GM06990 (cell line): ENCODE results near the gene HNF4A.

ENCODE experiments used
- DNase-seq: peaks from one replicate; pipeline ENCODE4 v3.0.0-alpha.2; 2011; ENCODE audit not compliant: insufficient read length; ENCODE audit errors: extremely low read depth
- H3K27me3 ChIP-seq: replicated peaks from 2 replicates; pipeline ENCODE4 v1.6.0; 2011; ENCODE audit warnings: low read length; ENCODE audit not compliant: control insufficient read depth, insufficient read depth
- H3K36me3 ChIP-seq: 2 replicates; pipeline ENCODE4 v1.5.1; 2011; ENCODE audit warnings: low read length; ENCODE audit not compliant: control insufficient read depth, insufficient read depth
- H3K4me3 ChIP-seq: replicated peaks from 2 replicates; pipeline ENCODE4 v1.5.1; 2011; ENCODE audit warnings: low read depth, mild to moderate bottlenecking, control low read depth, low read length
- TF ChIP-seq, protein P1 (sequence below): IDR thresholded peaks from 2 replicates; pipeline ENCODE4 v1.5.1; 2011; ENCODE audit warnings: low read length, control low read depth, mild to moderate bottlenecking, inconsistent platforms; ENCODE audit not compliant: insufficient read depth, poor library complexity, severe bottlenecking

Gene HNF4A

DNA sequence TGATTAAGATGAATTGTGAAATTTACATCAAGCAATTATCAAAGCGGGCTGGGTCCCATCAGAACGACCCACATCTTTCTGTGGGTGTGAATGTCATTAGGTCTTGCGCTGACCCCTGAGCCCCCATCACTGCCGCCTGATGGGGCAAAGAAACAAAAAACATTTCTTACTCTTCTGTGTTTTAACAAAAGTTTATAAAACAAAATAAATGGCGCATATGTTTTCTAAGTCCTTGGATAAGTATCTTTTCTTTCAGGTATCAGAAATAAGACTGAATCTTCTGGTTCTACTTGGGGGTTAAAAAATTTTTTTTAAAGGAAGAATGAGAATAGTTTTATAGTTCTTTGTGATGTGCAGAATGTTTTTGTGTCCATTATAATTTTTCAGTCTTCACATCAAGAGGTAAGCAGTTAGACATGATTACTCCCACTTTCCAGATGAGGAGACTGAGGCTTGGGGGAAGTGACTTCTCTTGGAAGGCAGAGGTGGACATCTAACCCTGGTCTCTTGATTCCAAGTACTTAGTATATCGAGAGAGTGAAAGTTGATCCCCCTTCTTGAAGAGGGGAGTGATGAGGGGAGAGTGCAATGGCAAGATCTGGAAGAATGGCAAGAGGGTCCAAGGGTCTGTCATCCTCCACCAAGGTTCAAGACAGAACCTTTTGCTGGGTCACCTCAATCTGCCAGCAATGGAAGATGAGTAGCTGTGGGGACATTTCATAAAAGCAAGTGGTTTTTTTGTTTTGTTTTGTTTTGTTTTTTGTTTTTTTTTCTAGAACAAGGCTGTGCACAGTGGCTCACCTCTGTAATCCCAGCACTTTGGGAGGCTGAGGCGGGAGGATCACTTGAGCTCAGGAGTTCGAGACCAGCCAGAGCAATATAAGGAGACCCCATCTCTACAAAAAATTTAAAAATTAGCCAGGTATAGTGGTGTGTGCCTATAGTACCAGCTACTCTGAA lies 77.4 kb downstream of the HNF4A start:
- Histone ChIP-seq H3K36me3 (no peaks in the 10 kb centered on the region), H3K27me3 (peaks cover 2% of the 10 kb centered on the region), H3K4me3 (no peak overlapping the region)
- TF ChIP-seq, protein P1, sequence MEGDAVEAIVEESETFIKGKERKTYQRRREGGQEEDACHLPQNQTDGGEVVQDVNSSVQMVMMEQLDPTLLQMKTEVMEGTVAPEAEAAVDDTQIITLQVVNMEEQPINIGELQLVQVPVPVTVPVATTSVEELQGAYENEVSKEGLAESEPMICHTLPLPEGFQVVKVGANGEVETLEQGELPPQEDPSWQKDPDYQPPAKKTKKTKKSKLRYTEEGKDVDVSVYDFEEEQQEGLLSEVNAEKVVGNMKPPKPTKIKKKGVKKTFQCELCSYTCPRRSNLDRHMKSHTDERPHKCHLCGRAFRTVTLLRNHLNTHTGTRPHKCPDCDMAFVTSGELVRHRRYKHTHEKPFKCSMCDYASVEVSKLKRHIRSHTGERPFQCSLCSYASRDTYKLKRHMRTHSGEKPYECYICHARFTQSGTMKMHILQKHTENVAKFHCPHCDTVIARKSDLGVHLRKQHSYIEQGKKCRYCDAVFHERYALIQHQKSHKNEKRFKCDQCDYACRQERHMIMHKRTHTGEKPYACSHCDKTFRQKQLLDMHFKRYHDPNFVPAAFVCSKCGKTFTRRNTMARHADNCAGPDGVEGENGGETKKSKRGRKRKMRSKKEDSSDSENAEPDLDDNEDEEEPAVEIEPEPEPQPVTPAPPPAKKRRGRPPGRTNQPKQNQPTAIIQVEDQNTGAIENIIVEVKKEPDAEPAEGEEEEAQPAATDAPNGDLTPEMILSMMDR: no peak
- no peak for DNase-seq

DNA sequence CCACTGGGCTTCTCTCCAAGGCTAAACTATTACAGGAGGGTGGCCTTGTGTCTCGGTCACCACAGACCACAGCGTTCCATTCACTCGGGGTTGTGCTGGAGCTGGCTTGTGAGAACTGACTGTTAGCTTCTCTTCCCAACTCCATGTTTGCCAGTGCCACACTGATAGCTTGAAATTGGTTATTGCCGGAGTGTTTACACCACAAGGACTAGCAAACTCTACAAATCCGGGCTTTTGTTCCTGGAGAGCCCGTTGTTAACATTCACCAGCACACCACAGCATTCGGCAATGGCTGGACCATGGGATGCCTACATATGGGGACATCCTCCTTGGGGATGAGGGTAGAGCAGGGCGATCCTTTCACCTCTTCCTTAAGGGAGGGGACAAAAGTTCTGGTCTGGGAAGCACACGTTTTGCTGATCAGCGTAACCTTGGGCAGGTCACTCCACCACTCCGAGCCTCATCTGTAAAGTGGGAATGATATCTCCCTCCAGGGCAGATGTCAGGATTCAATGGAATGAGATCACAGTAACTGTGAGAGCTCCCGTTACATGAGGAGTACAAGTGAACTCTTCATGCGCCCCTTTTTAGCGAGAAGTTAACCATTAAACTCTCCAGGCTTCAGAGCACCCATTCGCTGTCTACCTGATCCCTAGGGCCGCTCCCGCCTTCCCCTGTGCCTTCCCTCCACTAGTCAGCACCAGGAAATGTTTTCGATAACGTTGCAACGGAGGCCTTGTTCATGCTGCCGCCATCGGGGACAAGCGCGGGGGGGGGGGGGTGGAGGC lies 78.4 kb downstream of the HNF4A start:
- H3K4me3 ChIP-seq: no peak overlapping the region
- H3K36me3 ChIP-seq: no peaks in the 10 kb centered on the region
- no peak for DNase-seq
- peaks cover 2% of the 10 kb centered on the region for H3K27me3 ChIP-seq
- TF ChIP-seq, protein P1: no peak

DNA sequence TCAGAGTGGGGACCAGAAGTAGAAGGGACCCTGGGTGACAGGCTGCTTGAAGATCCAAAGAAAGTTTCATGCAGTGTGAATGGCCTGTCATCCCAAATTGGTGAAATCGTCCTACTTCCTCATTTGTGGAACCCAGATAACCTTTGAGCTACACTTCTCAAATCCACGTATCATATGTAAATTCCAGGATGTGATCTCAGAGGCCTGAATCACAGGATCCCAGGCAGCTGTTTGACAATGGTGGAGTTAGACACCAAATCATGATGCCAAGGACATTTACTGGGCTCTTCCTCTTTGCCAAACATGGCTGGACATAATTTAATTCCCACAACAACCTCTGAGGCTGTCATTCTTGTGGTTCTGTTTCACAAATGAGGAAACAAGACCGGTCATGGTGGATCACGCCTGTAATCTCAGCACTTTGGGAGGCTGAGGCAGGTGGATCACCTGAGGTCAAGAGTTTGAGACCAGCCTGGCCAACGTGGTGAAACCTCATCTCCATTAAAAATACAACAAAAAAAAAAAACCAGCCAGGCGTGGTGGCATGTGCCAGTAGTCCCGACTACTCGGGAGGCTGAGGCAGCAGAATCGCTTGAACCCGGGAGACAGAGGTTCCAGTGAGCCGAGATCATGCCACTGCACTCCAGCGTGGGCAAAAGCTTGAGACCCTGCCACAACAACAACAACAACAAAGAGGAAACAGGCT lies 80.3 kb downstream of the HNF4A start:
- Histone ChIP-seq H3K4me3 (no peak overlapping the region), H3K36me3 (no peaks in the 10 kb centered on the region), H3K27me3 (peaks cover 2% of the 10 kb centered on the region)
- TF ChIP-seq, protein P1: no peak
- no peak for DNase-seq

DNA sequence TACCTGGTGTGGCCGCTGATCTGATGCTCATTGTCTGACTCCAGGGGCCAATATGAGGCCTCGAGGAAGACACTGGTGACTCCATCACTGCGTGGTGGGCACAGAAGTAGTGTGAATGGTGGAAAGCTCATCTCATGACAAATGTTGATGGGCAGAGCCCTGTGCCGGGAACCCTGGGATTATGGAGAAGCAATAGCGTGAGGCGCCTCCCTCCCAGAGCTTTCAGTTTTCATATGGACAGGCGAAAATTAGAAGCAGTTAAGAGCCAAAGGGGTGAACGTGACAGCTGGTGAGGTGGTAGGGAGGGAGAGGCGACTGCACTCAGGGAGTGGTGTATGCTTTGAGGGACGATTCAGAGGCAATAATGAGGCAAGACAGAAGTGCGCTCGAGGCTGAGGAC lies 80.9 kb downstream of the HNF4A start:
- H3K36me3 ChIP-seq: no peaks in the 10 kb centered on the region
- DNase-seq: no peak
- TF ChIP-seq, protein P1: no peak
- H3K4me3 ChIP-seq: no peak overlapping the region
- H3K27me3 ChIP-seq: peaks cover 2% of the 10 kb centered on the region

DNA sequence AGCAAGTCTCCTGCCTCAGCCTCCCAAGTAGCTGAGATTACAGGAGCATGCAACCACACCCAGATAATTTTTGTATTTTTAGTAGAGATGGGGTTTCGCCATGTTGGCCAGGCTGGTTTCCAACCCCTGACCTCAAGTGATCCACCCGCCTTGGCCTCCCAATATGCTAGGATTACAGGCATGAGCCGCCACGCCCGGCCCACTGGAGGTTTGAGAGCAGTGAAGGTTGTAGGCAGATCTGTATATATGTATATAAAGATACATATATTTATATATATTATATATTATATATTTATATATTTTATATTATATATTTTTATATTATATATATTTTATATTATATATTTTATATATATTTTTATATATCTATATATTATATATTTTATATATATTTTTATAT lies 82.0 kb downstream of the HNF4A start:
- no peaks in the 10 kb centered on the region for H3K36me3 ChIP-seq
- no peak overlapping the region for H3K4me3 ChIP-seq
- peaks cover 2% of the 10 kb centered on the region for H3K27me3 ChIP-seq
- TF ChIP-seq, protein P1: no peak
- DNase-seq: no peak
